Stimulated activated CD4-positive, alpha-beta T cell treated with anti-CD3 and anti-CD28 coated beads, Interleukin-4, amount 100 ng/mL, for 24 hours (primary cell): Measurements from ENCODE around the gene ALPI.

Source experiments
- DNase-seq: peaks from one replicate; pipeline ENCODE4 v3.0.0-alpha.2; 2020

ALPI gene

GRCh38 chr2:232502911-232503808, 47.2 kb downstream of the ALPI start:
- DNase-seq: peak; percentile 20

GRCh38 chr2:232503809-232504323, 47.9 kb downstream of the ALPI start:
- no peak for DNase-seq

GRCh38 chr2:232504438-232504837, 48.5 kb downstream of the ALPI start:
- no peak for DNase-seq

- no peak for DNase-seq
These were observed 49.9 kb downstream of the ALPI start for GRCh38 chr2:232505856-232506255.

GRCh38 chr2:232506709-232507108, 50.8 kb downstream of the ALPI start:
- DNase-seq: no peak

GRCh38 chr2:232508251-232508650, 52.3 kb downstream of the ALPI start:
- DNase-seq: no peak
